Caco-2 (cell line): ENCODE results near the gene RAB11FIP5. TPM values are rescaled to one million over a fixed set of nuclear protein-coding genes. Genes with fewer than 3 reads are reported as not detected.

Experiments used
- BruUV-seq: library from RNA; stranded (reverse); fragments of 400-500 nt; replicated peaks from 2 replicates; lab custom pipeline; 2021; lab: Mats Ljungman, UMichigan
- CTCF ChIA-PET: fragments of 300-600 bp; sonication (Branson Sonifier 250); formaldehyde crosslinking; loops from one replicate; lab custom pipeline; 2022; ENCODE audit warnings: antibody characterized with exemption; lab: Charles Lee
- POLR2A ChIA-PET: fragments of 300-600 bp; sonication (Branson Sonifier 250); formaldehyde crosslinking; loops from one replicate; lab custom pipeline; 2022; ENCODE audit warnings: antibody characterized with exemption; lab: Charles Lee
- DNase-seq, 2 experiments: peaks; one replicate each; pipeline versions ENCODE4 v3.0.0 to v3.0.0-alpha.2; 2020 to 2022
- H3K27me3 ChIP-seq: replicated peaks from 2 replicates; pipeline ENCODE4 v1.6.0; 2011; ENCODE audit warnings: low read length; ENCODE audit not compliant: control insufficient read depth, insufficient read depth
- H3K36me3 ChIP-seq: 2 replicates; pipeline ENCODE4 v1.5.1; 2011; ENCODE audit warnings: low read length; ENCODE audit not compliant: control insufficient read depth, insufficient read depth
- H3K4me1 ChIP-seq: fragments of 250-450 bp; sonication (Bioruptor Pico); 2 replicates; pipeline ENCODE4 v1.5.1; 2020; ENCODE audit warnings: mild to moderate bottlenecking
- H3K4me3 ChIP-seq: 2 replicates; pipeline ENCODE4 v1.5.1; 2011; ENCODE audit warnings: low read depth, mild to moderate bottlenecking, control low read depth, low read length
- H3K9me3 ChIP-seq: fragments of 250-450 bp; sonication (Bioruptor Pico); 2 replicates; pipeline ENCODE4 v1.5.1; 2020; ENCODE audit warnings: mild to moderate bottlenecking, moderate library complexity
- H3K27ac Mint-ChIP-seq: one replicate; pipeline ENCODE4 v1.8.0; 2022; ENCODE audit warnings: mixed read lengths; ENCODE audit not compliant: unreplicated experiment
- H3K27me3 Mint-ChIP-seq: one replicate; pipeline ENCODE4 v1.8.0; 2022; ENCODE audit warnings: mixed read lengths; ENCODE audit not compliant: insufficient read depth, unreplicated experiment
- H3K36me3 Mint-ChIP-seq: one replicate; pipeline ENCODE4 v1.8.0; 2022; ENCODE audit warnings: mild to moderate bottlenecking, mixed read lengths; ENCODE audit not compliant: insufficient read depth, unreplicated experiment
- H3K4me1 Mint-ChIP-seq: one replicate; pipeline ENCODE4 v1.8.0; 2022; ENCODE audit warnings: low read depth, mixed read lengths; ENCODE audit not compliant: unreplicated experiment
- H3K4me3 Mint-ChIP-seq: one replicate; pipeline ENCODE4 v1.8.0; 2022; ENCODE audit warnings: mild to moderate bottlenecking, moderate library complexity, mixed read lengths; ENCODE audit not compliant: unreplicated experiment
- H3K9me3 Mint-ChIP-seq: one replicate; pipeline ENCODE4 v1.8.0; 2022; ENCODE audit warnings: mixed read lengths; ENCODE audit not compliant: unreplicated experiment
- CTCF ChIP-seq, 2 experiments: fragments of 200-600 bp in 1 of 2; IDR thresholded peaks; 1 replicate in 1 of 2; 2 replicates in 1 of 2; pipeline versions ENCODE4 v1.5.1 to v1.8.0; 2011 to 2022; ENCODE audit warnings: antibody characterized with exemption in 1 of 2, control low read depth in 1 of 2, inconsistent platforms in 1 of 2, low read depth in 1 of 2, low read length in 1 of 2, mild to moderate bottlenecking in 1 of 2, moderate library complexity in 1 of 2; ENCODE audit not compliant: insufficient read depth in 1 of 2, severe bottlenecking in 1 of 2, unreplicated experiment in 1 of 2
- intact Hi-C: fragments of 100-400 bp; cut with micrococcal nuclease; formaldehyde crosslinking; loops from one replicate; pipeline ENCODE4 v1.10.0; 2022; ENCODE audit not compliant: unreplicated experiment
- total RNA-seq: library from RNA; stranded (reverse); gene quantifications from 2 replicates; pipeline ENCODE4 v1.2.3, GENCODE V29; 2022

RAB11FIP5 gene
- total RNA-seq, 1 experiment from 2014 or later: 17.3 TPM

GRCh38 chr2:73087311-73087710 lies 25.4 kb downstream of the RAB11FIP5 start:
- peaks cover 5% of the 10 kb centered on the region for H3K36me3 Mint-ChIP-seq
- peaks cover 24% of the 10 kb centered on the region for H3K4me1 Mint-ChIP-seq
- H3K9me3 Mint-ChIP-seq: no peaks in the 10 kb centered on the region
- Histone ChIP-seq H3K4me1 (peaks cover 42% of the 10 kb centered on the region), H3K36me3 (no peaks in the 10 kb centered on the region), H3K9me3 (no peaks in the 10 kb centered on the region), H3K4me3 (no peak overlapping the region), H3K27me3 (no peaks in the 10 kb centered on the region)
- no peaks in the 10 kb centered on the region for H3K27me3 Mint-ChIP-seq
- no peak overlapping the region for H3K27ac Mint-ChIP-seq
- CTCF ChIA-PET: interaction anchor here (1.9 to 3.1 kb wide), 2 partner anchors 25 to 90 kb away, joined by 6 to 14 read pairs; partner anchors contain the start of gene RAB11FIP5
- DNase-seq: no peak
- intact Hi-C loops: loop anchor here (5.0 kb wide), 1 partner anchor 180 kb away; no protein-coding TSS in a partner anchor
- no peak overlapping the region for H3K4me3 Mint-ChIP-seq
- no peak for TF ChIP-seq CTCF (IDR thresholded peaks at IDR 0.05; ENCODE audit: insufficient read depth in 1 of 2, low read depth in 1 of 2, low read length in 1 of 2, severe bottlenecking in 1 of 2, unreplicated experiment in 1 of 2)
- no TSS peak for BruUV-seq
- POLR2A ChIA-PET: no interaction called here

DNA sequence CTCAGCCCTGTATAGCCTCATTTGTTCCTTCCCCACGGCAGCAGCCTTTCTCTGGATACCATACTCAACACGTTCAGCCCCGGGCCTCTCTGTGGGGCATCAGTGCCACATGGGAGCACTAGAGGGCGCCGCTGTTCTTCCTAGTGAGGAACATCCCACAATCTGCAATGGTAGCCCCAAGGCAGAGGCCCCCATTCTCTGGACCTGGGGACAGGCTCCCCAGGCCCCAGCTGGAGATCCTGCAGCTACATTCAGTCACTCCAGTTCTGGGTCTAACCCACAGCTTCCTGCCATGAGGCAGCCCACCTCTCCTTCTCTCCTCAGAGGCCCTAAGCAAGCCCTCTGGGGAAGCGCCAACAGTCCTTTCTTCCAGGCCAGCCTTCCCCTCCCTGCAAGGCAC lies 27.1 kb downstream of the RAB11FIP5 start:
- no peak overlapping the region for H3K27ac Mint-ChIP-seq

GRCh38 chr2:73084971-73085370 lies 27.8 kb downstream of the RAB11FIP5 start:
- Mint-ChIP-seq H3K9me3 (no peaks in the 10 kb centered on the region), H3K27me3 (no peaks in the 10 kb centered on the region), H3K4me1 (peaks cover 18% of the 10 kb centered on the region), H3K4me3 (no peak overlapping the region), H3K27ac (no peak overlapping the region), H3K36me3 (peaks cover 5% of the 10 kb centered on the region)
- H3K4me1 ChIP-seq: peaks cover 25% of the 10 kb centered on the region
- intact Hi-C loops: loop anchor here (1.0 to 5.0 kb wide), 4 partner anchors 28 to 182 kb away; partner anchors contain the start of gene RAB11FIP5
- no peak for DNase-seq
- no peak overlapping the region for H3K4me3 ChIP-seq
- no TSS peak for BruUV-seq
- H3K9me3 ChIP-seq: no peaks in the 10 kb centered on the region
- H3K36me3 ChIP-seq: no peaks in the 10 kb centered on the region
- no peak for TF ChIP-seq CTCF (IDR thresholded peaks at IDR 0.05; ENCODE audit: insufficient read depth in 1 of 2, low read depth in 1 of 2, low read length in 1 of 2, severe bottlenecking in 1 of 2, unreplicated experiment in 1 of 2)
- CTCF ChIA-PET: interaction anchor here (0.5 to 3.1 kb wide), 8 partner anchors 27 to 205 kb away, joined by 3 to 25 read pairs (median 11); partner anchors contain the start of genes EMX1 and RAB11FIP5
- H3K27me3 ChIP-seq: no peaks in the 10 kb centered on the region
- POLR2A ChIA-PET: no interaction called here

More for the DNA sequence above, 27.1 kb downstream of the RAB11FIP5 start:
- Mint-ChIP-seq H3K9me3 (no peaks in the 10 kb centered on the region), H3K27me3 (no peaks in the 10 kb centered on the region), H3K4me1 (peaks cover 24% of the 10 kb centered on the region), H3K36me3 (peaks cover 5% of the 10 kb centered on the region), H3K4me3 (no peak overlapping the region)
- Histone ChIP-seq H3K4me1 (peaks cover 27% of the 10 kb centered on the region), H3K36me3 (no peaks in the 10 kb centered on the region), H3K9me3 (no peaks in the 10 kb centered on the region), H3K4me3 (no peak overlapping the region), H3K27me3 (no peaks in the 10 kb centered on the region)
- TF ChIP-seq CTCF (IDR thresholded peaks at IDR 0.05; ENCODE audit: insufficient read depth in 1 of 2, low read depth in 1 of 2, low read length in 1 of 2, severe bottlenecking in 1 of 2, unreplicated experiment in 1 of 2): peak; percentile 93 to 95
- peak; percentile 87 to 89 for DNase-seq
- intact Hi-C loops: loop anchor here (1.0 to 5.0 kb wide), 4 partner anchors 27 to 182 kb away; partner anchors contain the start of gene RAB11FIP5
- BruUV-seq: no TSS peak
- ChIA-PET POLR2A (no interaction called here), CTCF (interaction anchor here (0.8 to 3.1 kb wide), 9 partner anchors 10 to 204 kb away, joined by 3 to 25 read pairs (median 5); partner anchors contain the start of genes EMX1 and RAB11FIP5)
